HCEC 1CT (cell line): ENCODE measurements around the gene KCNA2.

Experiments
- DNase-seq: peaks from one replicate; pipeline ENCODE4 v3.0.0-alpha.2; 2017

KCNA2 gene

DNA sequence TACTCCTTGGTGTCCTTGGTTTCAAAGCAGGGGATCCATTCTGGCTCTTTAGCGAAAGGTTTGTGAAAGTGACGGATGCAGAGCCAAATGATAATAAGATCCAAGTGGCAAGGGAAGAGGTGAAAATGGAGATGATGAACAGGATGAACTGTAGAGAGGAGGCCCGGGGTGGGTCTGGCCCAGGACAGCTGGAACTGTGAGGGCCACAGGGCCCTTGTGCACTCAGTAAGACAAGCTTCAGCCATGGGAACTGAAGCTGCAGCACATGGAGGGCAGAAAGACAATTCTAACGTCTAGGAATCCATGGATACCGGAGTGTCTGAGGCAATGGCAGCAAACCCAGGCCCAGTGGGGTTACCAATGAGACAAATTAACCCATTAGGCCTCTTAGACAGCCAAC, 4.8 kb downstream of the KCNA2 start:
- no peak for DNase-seq

DNA sequence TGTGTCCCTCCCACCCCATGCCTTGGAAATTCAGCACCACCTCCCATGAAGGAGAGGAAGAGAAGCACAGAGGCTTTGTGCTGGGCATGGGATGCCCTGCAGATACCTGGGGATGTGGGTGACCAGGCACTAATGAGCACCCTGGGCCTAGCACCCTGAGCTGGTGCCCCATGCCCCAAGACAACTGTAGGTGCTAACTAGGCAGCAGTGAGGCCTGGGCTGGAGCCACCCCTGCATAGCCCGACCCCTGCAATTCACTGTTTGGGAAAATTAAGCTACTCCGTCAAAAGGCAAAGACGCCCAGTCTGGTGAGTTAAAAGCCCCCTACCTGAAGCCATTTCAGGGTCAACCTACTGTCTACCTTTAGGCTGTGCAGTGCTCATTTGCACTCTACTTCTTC, 5.4 kb downstream of the KCNA2 start:
- DNase-seq, result no peak

DNA sequence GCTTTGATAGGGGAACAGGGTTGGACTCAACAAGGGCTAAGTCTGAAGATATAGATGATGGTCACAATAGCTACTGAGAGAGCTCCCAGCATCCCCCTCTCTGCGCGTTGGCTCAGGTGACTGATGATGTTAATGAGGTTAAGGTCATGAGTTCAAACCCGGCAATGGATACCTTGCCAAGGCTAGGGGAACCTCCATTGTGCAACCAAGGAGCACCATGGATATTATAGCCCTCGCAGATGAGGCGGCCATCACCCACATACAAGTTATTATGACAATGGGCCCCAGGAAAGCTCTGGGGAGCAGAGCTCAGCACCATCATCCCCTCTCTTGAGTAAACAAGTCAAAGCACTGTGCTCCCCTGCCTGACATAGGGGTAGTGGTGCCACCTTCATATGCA, 8.2 kb downstream of the KCNA2 start:
- no peak for DNase-seq

DNA sequence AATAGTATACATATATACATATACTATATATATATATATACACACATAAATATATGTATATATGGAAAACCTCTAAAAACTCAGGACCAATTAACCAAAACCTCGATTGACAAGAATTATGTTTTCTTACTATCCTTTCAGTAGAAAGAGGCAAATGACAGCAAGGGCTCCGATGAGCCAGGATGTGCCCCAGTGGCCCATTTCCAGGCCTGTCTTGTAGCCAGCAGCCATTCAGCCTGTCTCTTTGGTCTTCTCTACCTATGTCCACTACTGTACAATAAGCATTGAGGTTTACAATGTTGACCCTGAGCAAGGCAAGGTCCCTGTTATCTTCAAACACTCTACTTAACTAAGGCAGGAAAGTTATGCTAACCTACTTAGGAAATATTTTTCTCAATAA, 9.8 kb downstream of the KCNA2 start:
- DNase-seq, result no peak

DNA sequence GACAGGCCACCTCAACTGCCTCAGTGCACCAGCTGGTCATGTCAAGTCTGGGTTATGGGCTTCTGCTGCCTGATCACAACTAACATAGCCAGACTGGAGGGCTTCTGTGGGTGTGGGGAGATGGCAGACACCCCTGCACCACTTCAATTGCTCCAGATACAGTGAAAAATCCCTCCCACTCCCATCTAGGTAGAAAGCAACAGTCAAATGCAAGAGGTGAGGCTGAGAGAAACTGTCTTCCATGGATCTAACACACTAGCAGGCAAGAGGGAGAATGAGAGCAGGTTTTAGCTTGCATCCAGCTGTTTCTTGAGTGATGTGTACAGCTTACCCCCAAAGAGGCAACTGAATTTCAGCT, 10.8 kb downstream of the KCNA2 start:
- DNase-seq, result no peak

DNA sequence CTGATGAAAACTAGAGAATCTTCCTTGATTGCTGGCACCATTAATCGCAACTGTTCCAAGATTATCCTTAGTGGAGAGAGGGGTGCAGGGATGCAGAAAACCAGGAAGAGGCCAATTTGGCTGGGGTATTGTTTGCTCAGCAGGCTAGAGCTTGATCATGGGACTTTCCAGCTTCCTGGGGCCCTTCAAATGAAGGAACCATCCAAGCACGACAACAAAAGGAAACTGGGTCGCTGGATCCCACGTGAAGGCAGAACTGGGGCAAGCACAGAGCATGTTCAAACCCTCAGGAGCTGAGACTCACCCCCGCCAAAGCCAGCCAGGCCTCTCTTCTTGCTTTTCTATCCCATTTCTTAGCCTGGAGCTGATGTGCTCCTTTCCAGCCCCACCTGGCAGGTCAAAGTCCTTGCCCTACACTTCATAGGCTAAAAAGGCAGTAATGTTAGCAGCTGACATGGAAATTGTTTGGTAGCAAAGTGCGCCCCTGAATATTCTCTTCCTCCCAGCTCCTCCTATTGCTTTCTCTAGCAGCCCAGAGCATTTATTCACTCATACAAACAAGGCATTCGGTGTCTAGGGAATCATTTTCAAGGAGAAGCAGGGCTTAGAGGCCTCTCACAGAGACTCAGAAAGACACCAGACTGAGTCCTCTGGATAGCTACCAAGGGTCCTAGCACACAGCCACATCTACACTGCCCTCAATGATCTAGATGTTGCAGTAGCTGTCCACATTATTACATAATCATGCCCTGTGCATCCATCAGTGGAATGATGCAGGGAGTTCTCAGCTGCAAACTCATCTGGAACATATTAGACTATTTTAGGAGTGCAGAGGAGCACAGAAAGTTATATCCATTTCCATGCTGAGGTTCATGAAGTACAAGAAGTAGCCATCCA, 11.5 kb downstream of the KCNA2 start:
- no peak for DNase-seq

DNA sequence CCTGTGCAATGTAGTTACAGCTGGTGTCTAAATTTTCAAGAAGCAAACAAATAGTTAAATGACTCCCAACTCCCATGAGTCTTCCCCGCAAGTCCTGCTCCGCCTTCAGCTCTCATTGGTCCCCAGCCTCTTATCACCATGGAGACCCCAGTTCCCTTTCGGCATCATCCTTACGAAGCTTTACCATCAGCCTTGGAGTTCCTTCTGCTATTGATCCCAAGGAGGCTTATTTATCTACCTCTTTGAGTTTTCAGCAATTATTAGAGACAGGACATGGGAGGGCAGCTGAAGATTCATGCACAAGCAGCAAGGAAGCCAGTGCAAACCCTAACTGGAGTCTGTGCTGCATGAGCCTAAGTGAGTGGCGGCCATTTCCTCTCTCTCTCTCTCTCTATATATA, 12.3 kb downstream of the KCNA2 start:
- DNase-seq, result no peak

DNA sequence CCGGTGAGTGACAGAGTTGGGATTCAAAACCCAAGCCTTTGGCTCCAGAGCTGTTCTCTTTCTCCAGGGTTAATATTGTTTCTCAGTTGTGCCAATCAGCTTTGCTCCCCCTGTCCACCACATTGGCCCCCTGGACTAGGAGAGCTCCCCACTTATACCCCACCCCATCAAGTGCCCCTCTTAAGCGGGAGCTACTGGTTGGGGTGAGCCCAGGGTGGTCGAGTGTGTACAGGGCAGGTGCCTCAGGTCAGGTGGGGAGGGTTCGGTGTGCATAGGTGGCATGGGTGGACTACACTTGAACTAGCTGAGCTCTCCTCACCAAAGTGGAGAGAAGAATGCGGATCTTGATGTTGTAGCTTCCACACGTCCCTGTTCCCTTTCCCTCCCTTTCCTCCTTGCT, 14.2 kb downstream of the KCNA2 start:
- no peak for DNase-seq

DNA sequence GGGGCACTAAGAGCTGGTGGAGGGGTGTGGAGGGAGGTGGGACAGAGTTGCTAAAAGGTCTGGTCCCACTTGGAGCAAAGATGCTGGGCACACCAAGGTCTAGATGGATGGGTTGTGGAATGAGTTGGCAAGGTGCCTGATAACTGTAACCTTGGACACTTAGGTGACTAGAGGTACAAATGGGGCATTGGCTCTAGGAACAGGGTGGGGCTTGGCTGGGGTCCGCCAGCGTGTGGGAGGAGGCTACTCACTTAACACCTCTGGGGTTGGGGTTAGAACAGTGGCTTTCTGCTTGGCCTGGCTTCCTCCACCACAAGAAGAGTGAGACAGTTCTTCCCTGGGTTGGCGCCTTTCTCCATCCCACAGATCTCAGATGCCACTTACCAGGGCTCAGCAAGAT, 17.2 kb downstream of the KCNA2 start:
- DNase-seq, result no peak

DNA sequence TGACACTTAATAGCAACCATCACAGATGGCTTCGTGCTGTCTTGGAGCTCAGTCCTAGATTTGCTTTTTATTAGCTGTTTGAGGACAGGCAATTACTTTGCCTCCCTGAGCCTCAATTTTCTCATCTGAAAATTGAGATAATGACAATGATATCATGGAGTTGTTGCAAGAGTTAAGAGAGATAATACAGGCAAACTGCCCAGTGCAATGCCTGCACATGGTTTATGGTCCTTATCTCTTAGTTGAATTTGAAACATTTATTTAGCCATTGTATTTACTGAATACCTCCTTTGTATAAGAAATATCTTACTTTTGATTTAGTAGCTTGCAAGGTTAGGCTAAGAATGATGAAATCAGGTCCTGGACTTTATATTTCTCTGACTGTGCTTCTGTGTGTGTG, 17.7 kb downstream of the KCNA2 start:
- no peak for DNase-seq

DNA sequence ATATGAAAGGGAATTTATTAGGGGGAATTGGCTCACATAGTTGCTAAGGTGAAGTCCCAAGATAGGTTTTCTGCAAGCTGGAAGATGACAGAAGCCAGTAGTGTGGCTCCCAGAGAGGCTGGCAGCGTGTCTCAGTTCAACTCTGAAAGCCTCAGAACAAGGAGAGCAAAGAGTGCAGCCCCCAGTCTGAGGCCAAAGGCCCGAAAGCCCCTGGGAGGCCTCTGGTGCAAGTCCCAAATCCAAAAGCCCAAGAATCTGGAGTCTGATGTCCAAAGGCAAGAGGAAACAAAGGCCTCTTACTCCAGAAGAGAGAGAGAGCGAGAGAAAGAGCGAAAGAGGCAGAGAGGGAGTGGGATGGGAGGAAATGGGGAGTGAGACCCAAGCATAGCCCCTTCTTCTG, 18.3 kb downstream of the KCNA2 start:
- DNase-seq, result no peak

DNA sequence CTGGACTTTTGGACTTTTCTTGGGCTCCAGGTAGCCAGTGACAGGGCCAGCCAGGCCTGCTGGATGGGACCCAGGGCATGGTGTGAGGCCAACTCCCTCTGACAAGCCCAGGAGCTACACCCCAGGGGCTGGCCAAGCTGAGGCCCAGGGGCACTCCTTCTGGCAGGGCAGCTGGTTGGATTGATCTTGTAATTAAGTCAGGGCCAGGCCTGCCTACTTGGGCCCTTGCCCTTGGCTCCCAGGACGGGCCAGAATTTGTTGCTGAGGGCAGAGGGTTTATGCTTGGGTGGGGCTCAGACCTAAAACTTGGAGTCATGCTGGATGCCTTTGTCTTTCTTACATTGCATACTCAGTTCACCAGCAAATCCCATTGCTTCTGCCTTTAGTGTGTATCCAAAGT, 20.7 kb downstream of the KCNA2 start:
- DNase-seq, result no peak

DNA sequence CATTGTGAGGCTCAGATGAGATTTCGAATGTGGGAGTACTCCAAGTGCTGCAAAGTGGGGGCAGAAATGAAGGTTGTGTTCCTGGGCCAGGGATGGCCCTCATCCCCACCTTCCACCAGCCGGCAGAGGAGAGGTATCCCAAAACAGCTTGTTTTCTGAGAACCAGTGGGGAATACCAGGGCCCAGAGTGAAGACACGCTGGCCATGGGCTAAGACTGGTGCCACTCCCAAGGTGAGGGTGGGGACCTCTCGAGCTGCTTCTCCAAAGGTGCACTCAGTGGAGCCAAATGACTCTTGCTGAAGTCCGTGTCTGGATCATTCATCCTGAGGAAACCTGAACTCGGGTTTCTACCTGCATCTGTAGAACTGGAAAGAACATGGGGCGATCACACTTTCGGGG, 22.1 kb downstream of the KCNA2 start:
- DNase-seq, result no peak

DNA sequence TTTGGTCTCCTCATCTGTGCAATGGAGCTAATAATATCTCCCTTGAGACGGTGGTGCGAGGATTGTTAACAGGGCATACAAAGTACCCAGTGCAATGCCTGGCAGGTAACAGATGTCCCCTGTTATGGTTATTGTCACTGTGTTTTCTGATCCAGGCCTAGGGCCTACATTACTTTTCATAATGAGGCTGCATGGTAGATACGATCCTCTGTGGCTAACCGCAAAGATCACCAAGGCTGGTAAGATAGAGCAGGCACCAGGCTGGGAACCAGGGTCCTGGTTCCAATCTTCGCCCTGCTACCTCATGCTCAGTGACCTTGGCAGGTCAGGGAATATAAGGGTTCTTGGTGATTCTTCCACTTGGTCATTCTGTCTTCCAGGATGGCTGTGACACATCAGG, 22.7 kb downstream of the KCNA2 start:
- DNase-seq, result no peak

DNA sequence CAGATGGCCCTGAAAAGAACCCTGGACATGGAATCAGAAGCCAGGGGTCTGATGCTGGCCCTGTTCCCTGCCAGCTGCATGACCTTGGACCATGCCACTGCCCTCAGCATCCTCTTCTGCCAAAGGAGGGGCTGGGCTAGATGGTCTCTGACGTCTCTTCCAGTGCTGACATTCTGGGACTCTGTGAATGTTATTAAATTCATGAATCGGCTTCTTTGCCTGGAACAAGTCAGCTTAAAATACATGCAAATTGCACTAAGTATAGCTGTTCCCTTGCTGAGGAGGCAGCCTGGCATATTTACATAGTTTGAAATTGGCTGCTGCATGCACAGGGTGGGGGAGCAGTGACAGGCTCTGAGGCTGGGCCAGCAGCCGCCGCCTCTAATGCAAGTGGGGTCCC, 23.8 kb downstream of the KCNA2 start:
- no peak for DNase-seq

DNA sequence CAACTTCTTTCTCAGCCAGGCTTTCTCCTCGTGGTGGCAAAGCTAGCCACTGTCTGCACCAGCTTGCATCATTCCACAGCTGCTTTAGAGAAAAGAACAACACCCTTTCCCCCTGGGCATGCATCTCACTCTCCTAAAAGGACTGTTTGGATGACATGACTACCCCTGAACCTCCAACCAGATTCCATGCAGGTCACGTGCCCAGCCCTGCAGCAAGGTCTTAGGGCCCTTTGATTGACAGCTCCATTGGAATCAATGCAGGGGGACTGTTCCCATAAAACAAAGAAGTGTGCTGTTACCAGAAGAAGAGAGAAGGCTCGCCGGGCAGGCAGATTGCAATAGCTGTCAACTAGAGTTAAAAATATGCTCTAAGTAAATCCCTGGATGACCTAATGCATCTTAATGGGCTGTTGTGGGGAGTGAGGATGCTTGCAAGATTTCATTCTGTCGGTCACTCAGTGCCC, 24.4 kb downstream of the KCNA2 start:
- no peak for DNase-seq

DNA sequence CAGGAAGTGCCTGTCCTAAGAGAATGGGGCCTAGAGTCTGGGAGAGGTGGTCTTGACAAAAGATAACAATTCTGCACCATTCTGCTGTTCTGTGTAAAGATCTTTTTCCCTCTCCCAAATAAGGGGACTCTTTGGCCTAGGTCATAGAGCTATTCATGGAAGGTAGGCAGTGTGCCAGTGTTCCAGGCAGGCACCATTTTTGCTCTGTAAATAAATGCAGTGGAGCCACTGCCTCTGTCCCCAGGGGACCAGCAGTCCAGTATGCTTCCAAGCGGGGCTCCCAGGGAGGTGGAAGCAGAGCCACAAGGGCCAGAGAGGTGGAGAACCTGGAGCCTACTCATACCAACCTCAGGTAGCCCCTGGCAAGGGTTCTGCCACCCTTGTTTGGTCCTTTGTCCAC, 25.9 kb downstream of the KCNA2 start:
- no peak for DNase-seq

DNA sequence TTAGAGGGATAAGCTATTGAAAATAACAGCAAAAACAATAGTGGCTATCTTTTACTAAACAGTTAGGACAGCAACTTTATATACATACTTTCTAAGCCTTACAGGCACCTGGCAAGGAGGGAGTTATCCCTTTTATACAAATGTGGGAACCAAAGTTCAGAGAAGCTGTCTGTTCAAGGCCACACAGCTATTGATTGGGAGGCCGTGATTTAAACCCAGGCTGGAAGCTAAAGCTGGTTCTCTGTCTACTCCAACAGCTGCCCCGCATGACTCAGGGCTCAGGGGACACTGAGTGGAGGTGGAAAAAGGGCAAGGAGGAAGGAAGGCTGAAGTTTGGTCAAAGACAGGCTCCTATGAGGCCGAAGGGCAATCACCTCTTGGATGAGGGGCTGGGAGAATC, 26.7 kb downstream of the KCNA2 start:
- DNase-seq, result no peak

DNA sequence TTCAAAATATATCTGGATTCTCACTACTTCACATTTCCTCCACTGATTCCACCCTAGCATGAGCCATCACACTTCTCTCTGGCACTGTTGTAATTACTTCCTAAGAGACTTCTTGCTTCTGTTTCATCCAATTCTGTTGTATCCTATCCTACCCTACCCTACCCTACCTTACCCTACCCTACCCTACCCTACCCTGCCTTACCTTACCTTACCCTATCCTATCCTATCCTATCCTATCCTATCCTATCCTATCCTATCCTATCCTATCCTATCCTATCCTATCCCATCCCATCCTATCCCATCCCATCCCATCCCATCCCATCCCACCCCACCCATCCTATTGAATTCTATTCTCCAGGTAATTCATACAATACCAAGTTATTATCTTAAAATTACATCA, 29.7 kb downstream of the KCNA2 start:
- DNase-seq, result no peak

DNA sequence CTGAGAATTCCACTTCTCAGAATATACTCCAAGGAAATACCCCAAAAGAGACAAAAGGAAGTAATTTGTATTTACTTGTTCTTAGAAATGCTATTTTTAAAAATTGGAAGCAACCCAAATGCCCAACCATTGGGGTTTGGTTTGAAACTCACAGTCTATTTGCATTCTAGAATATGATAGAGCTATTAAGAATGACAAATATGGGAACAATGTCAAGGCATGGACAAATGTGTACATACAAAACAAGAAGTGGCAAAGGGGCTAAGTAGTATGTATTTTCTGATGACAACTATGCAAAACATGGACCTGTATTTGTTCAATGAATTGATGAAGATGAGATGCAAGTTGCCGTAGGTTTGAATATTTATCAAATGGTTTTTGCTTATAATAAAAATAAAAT, 32.8 kb downstream of the KCNA2 start:
- no peak for DNase-seq

DNA sequence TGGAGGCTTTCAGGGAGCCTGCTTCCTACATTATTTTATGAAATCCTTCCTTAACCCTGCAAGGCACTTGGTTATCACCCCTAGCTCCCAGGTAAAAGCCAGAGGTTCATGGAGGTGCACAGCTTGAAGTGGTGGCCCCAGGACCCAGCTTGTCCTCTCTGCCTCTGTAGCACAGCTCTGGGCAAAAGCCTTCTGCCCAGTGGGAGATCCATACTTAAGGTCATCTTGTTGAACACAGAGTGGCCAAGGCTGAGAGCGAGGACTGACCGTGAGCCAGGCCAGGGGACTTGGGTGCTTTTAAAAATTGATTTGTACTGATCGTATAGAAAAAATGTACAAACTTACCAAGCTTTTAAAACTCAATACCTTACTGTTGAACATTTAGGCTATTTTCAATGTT, 33.4 kb downstream of the KCNA2 start:
- DNase-seq, result no peak

DNA sequence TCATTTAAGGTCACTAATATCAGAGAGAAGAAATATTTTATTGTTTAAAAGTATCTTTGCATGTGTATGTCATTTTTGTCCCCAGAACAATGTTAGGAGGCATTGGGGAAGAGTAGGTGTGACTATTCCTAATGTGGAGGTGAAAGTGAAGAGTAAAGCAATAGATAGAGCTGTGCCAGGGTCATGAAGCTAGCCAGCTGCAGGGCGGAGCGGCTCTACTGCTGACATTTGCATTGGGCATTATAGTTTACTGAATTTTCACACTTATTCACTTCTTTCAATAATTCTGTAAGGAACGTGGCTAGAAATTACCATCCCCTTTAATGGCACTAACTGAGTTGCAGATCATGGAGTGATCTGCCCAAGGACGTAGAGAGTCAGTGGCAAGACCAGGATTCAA, 35.3 kb downstream of the KCNA2 start:
- DNase-seq, result no peak

DNA sequence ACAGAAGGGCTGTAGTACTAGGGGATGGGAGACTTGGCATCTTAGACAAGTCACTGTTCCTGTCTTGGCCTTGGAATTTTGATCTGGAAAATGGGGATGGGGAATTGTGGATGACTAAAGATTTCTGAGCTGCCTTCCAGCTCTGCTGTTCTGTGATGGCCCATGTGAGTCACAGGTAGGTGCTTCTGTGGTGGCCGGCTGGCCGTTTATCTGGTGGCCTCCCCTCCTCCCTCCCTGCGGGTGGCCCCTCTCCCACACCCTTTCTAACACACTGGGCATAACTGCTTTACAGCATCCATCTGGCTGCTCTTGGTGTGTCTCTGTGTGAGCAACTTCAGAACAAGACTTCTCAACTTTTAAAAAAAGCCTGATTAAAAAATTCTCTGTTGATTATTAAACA, 35.9 kb downstream of the KCNA2 start:
- DNase-seq, result no peak

DNA sequence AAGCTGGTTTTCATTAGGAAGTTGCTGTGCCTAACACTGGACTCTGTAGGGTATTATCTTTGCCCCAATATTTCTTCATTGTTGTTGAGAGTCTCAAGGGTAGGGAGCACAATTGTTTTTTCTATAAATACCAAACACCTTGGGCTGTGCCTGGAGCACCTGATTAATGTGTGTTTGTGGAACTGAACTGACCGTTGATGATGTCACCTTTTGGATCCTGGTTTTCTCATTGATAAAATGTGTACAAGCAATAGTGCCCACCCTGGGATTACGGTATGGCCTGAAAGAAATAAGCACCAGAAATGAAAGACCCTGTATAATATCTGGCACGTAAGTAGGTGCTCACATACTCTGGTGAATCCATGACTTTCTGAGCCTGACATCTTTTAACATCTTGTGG, 39.3 kb downstream of the KCNA2 start:
- no peak for DNase-seq

DNA sequence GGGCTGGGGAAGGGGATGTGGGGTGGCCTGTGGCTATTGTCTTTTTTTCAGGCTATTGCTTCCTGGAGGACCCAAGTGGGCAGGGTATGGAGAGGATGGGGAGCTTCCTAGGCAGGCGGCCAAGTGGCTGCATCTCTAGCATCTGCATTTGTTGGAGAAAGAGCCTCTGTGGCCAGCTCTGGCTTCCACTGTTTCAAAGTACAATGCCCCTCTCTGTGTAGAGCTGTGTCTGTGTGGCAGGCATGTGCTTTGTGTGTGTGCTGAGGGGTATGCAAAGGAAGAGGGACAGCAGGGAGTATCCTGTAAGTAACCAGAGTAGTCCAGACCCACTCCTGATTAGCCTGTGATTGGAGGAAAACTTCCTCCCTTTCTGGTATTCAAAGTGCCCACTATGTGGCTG, 40.6 kb downstream of the KCNA2 start:
- DNase-seq, result no peak
